ENCODE data around the gene MCRIP2. TPM values are rescaled to one million over a fixed set of nuclear protein-coding genes. Genes with fewer than 3 reads are reported as not detected.

MCRIP2 gene
- total and polyA plus RNA-seq, 9 of the 15 experiments (the other 6 are each of a cell fraction or from before 2014, with no cell fraction given), result 0.80 to 120 (median 35.2) TPM

- TF ChIP-seq ZC3H8 (IDR thresholded peaks at IDR 0.05) (no peak), ZNF551 (CRISPR knock-in tag; IDR thresholded peaks at IDR 0.05) (no peak), STAT5A (IDR thresholded peaks at IDR 0.05; ENCODE audit: borderline replicate concordance, low read length) (no peak), ZNF217 (CRISPR knock-in tag; IDR thresholded peaks at IDR 0.05) (no peak), ZBTB12 (CRISPR knock-in tag; IDR thresholded peaks at IDR 0.05) (no peak), MIER1 (IDR thresholded peaks at IDR 0.05; ENCODE audit: low read depth) (no peak), HDAC3 (IDR thresholded peaks at IDR 0.05; ENCODE audit: borderline replicate concordance, partially characterized antibody) (no peak), MCM7 (IDR thresholded peaks at IDR 0.05) (no peak), SRSF3 (IDR thresholded peaks at IDR 0.05; ENCODE audit: insufficient read depth, low read length) (no peak), RBM17 (IDR thresholded peaks at IDR 0.05; ENCODE audit: borderline replicate concordance, low read depth, low read length) (no peak), CBFA2T2 (conservative IDR thresholded peaks at IDR 0.05) (no peak), TAF1 (IDR thresholded peaks at IDR 0.05; ENCODE audit: control insufficient read depth, extremely low read depth, insufficient read depth, low read length, severe bottlenecking) (peak; percentile 29), XRCC4 (IDR thresholded peaks at IDR 0.05; ENCODE audit: extremely low read depth, insufficient read depth, insufficient read length) (no peak), RBM14 (IDR thresholded peaks at IDR 0.05; ENCODE audit: borderline replicate concordance, insufficient read depth, low read depth, low read length) (no peak), L3MBTL2 (IDR thresholded peaks at IDR 0.05) (peak; percentile 60; the same call in 1 of the 2 replicates), THAP7 (CRISPR knock-in tag; IDR thresholded peaks at IDR 0.05) (no peak), ZNF740 (CRISPR knock-in tag; IDR thresholded peaks at IDR 0.05) (peak; percentile 84), ZNF740 (tag; IDR thresholded peaks at IDR 0.05) (peak in 1 of 2 experiments; percentile 94; a peak in 2 of 4 replicates), ERF (CRISPR knock-in tag; IDR thresholded peaks at IDR 0.05) (0 out of 2 replicates have a peak, but pooled peaks have one; percentile 72), ZNF280A (IDR thresholded peaks at IDR 0.05; ENCODE audit: low read depth, partially characterized antibody) (no peak), GATA2 (CRISPR knock-in tag; IDR thresholded peaks at IDR 0.05) (no peak), ZNF347 (CRISPR knock-in tag; IDR thresholded peaks at IDR 0.05; ENCODE audit: low read depth) (no peak), SIX5 (IDR thresholded peaks at IDR 0.05; ENCODE audit: borderline replicate concordance in 1 of 2, insufficient read depth in 1 of 2, low read depth in 1 of 2, low read length in 2 of 2) (no peak), ZNF121 (CRISPR knock-in tag; conservative IDR thresholded peaks at IDR 0.05) (no peak), ZNF282 (CRISPR knock-in tag; IDR thresholded peaks at IDR 0.05) (no peak)
These were observed 19.0 kb downstream of the MCRIP2 start (continued) for GRCh38 chr16:660459-661183.
